K562 (cell line): ENCODE measurements around the gene PSMA5. TPM values are rescaled to one million over a fixed set of nuclear protein-coding genes. Genes with fewer than 3 reads are reported as not detected.

Source experiments
- EHMT2 ChIP-seq: fragments of 450-650 bp; IDR thresholded peaks from 2 replicates; pipeline ENCODE4 v1.6.1; 2018; ENCODE audit warnings: antibody characterized with exemption
- HDAC3 ChIP-seq: fragments of 450-650 bp; IDR thresholded peaks from 2 replicates; pipeline ENCODE4 v1.6.1; 2018; ENCODE audit warnings: borderline replicate concordance, mild to moderate bottlenecking, moderate library complexity; ENCODE audit not compliant: partially characterized antibody
- SRSF9 ChIP-seq: fragments of 200-400 bp; formaldehyde crosslinking; IDR thresholded peaks from 2 replicates; pipeline ENCODE4 v1.6.1; 2017; ENCODE audit warnings: low read depth, low read length, borderline replicate concordance
- TAF15 ChIP-seq: fragments of 200-400 bp; formaldehyde crosslinking; IDR thresholded peaks from 2 replicates; pipeline ENCODE4 v1.6.1; 2017; ENCODE audit warnings: mild to moderate bottlenecking, low read depth, low read length, moderate library complexity
- ZBTB8A ChIP-seq: fragments of 450-650 bp; IDR thresholded peaks from 2 replicates; pipeline ENCODE4 v1.6.1; 2018; ENCODE audit warnings: mild to moderate bottlenecking, moderate library complexity; ENCODE audit not compliant: partially characterized antibody
- ZFP30 ChIP-seq: fragments of 250-450 bp; sonication (Bioruptor Pico); IDR thresholded peaks from 2 replicates; pipeline ENCODE4 v1.8.0; 2022; ENCODE audit warnings: moderate library complexity, mild to moderate bottlenecking, inconsistent platforms, borderline replicate concordance
- ZFPM2 ChIP-seq: fragments of 250-450 bp; sonication (Bioruptor Pico); IDR thresholded peaks from 2 replicates; pipeline ENCODE4 v1.5.1; 2022; ENCODE audit warnings: mild to moderate bottlenecking
- ZNF75A ChIP-seq: fragments of 450-650 bp; formaldehyde crosslinking; IDR thresholded peaks from 2 replicates; pipeline ENCODE4 v1.4.0; 2020; ENCODE audit warnings: mild to moderate bottlenecking
- polyA plus RNA-seq, 8 experiments: library from polyadenylated mRNA; depleted of rRNA in 4 of 8; stranded (reverse) in 5 of 8; unstranded in 3 of 8; fragments of >200 nt; fragmentation: Nextera tagmentation in 2 of 8; fragmentation: Illumina TruSeq in 1 of 8; extraction: Ambion mirVana in 2 of 8; extraction: Trizol in 1 of 8; gene quantifications; 2 replicates each; pipeline versions ENCODE4 v1.2.1 to v1.2.3, GENCODE V29; 2011 to 2014; ENCODE audit warnings: inconsistent platforms in 1 of 8, missing spikeins in 1 of 8
- total RNA-seq, 7 experiments: library from RNA; depleted of rRNA in 6 of 7; stranded (reverse); fragments of >200 nt in 6 of 7; fragmentation: Illumina TruSeq in 2 of 7; extraction: Trizol in 2 of 7; gene quantifications; 2 replicates each; pipeline versions ENCODE4 v1.2.1 to v1.2.3, GENCODE V29; 2011 to 2021; ENCODE audit warnings: low replicate concordance in 1 of 7
- TF ChIP-seq, protein P1 (sequence below), 2 experiments: IDR thresholded peaks in 1 of 2; conservative IDR thresholded peaks in 1 of 2; 2 replicates each; pipeline ENCODE4 v1.6.1; 2016; ENCODE audit warnings: low read depth in 2 of 2, mild to moderate bottlenecking in 1 of 2, missing compliant biosample characterization in 1 of 2, missing genetic modification characterization in 1 of 2, moderate library complexity in 1 of 2
- TF ChIP-seq, protein P2 (sequence below), 2 experiments: fragments of 450-650 bp in 1 of 2; sonication (generic) in 1 of 2; formaldehyde crosslinking in 1 of 2; IDR thresholded peaks; 2 replicates each; pipeline versions ENCODE4 v1.7.1 to v1.9.0; 2016 to 2022; ENCODE audit warnings: inconsistent platforms in 1 of 2, mild to moderate bottlenecking in 1 of 2, missing genetic modification reagents in 1 of 2
- TF ChIP-seq, protein P3 (sequence below): sonication (generic); formaldehyde crosslinking; IDR thresholded peaks from 2 replicates; pipeline ENCODE4 v1.8.0; 2023; ENCODE audit warnings: mild to moderate bottlenecking, missing genetic modification reagents

Gene PSMA5
- total and polyA plus RNA-seq, 9 of the 15 experiments (the other 6 are each of a cell fraction or from before 2014, with no cell fraction given), result 82.6 to 542 (median 287) TPM

DNA sequence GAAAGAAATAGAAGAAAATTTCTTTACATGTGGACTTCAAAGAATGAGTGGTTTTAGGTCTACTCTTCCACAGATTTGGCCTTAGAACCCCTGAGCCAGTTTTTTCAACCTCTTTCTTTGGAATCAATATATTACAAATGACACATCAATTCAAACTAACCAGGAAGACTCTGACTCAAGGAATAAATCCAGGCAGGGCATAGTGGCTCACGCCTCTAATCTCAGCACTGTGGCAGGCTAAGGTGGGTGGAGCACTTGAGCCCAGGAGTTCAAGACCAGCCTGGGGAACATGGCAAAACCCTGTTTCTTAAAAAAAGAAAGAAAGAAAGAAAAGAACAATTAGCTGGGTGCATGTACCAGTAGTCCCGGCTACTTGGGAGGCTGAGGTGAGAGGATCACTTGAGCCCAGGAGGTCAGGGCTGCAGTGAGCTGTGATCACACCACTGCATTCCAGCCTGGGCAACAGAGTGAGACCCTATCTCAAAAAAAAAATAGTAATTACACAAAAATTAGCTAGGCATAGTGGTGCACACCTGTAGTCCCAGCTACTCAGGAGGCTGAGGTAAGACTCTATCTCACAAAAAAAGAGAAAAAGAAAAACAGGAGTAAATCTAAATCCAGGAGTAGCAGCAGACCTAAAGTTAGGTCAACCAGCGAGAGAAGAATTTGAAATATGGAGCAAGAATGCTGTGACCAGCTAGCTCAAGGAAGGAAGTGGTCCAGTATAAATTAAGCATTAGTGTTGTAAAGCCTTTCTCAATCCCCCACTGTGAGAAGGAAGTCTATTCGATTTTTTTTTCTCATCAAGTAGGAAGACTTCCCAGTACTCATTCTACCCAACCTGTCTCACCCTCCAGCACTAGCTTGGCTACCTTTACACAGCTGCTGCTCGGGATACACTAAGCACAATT, 30.4 kb downstream of the PSMA5 start (continued):
- TF ChIP-seq ZBTB8A, result no peak
- TF ChIP-seq, protein P1, sequence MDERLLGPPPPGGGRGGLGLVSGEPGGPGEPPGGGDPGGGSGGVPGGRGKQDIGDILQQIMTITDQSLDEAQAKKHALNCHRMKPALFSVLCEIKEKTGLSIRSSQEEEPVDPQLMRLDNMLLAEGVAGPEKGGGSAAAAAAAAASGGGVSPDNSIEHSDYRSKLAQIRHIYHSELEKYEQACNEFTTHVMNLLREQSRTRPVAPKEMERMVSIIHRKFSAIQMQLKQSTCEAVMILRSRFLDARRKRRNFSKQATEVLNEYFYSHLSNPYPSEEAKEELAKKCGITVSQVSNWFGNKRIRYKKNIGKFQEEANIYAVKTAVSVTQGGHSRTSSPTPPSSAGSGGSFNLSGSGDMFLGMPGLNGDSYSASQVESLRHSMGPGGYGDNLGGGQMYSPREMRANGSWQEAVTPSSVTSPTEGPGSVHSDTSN (CRISPR knock-in tag; IDR thresholded peaks at IDR 0.05; ENCODE audit: low read depth), result no peak
- TF ChIP-seq, protein P1 (tag; conservative IDR thresholded peaks at IDR 0.05; ENCODE audit: low read depth), result 0 out of 2 replicates have a peak, but pooled peaks have one; percentile 4
- TF ChIP-seq, protein P2, sequence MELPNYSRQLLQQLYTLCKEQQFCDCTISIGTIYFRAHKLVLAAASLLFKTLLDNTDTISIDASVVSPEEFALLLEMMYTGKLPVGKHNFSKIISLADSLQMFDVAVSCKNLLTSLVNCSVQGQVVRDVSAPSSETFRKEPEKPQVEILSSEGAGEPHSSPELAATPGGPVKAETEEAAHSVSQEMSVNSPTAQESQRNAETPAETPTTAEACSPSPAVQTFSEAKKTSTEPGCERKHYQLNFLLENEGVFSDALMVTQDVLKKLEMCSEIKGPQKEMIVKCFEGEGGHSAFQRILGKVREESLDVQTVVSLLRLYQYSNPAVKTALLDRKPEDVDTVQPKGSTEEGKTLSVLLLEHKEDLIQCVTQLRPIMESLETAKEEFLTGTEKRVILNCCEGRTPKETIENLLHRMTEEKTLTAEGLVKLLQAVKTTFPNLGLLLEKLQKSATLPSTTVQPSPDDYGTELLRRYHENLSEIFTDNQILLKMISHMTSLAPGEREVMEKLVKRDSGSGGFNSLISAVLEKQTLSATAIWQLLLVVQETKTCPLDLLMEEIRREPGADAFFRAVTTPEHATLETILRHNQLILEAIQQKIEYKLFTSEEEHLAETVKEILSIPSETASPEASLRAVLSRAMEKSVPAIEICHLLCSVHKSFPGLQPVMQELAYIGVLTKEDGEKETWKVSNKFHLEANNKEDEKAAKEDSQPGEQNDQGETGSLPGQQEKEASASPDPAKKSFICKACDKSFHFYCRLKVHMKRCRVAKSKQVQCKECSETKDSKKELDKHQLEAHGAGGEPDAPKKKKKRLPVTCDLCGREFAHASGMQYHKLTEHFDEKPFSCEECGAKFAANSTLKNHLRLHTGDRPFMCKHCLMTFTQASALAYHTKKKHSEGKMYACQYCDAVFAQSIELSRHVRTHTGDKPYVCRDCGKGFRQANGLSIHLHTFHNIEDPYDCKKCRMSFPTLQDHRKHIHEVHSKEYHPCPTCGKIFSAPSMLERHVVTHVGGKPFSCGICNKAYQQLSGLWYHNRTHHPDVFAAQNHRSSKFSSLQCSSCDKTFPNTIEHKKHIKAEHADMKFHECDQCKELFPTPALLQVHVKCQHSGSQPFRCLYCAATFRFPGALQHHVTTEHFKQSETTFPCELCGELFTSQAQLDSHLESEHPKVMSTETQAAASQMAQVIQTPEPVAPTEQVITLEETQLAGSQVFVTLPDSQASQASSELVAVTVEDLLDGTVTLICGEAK (IDR thresholded peaks at IDR 0.05), result no peak
- TF ChIP-seq, protein P2 (CRISPR knock-in tag; IDR thresholded peaks at IDR 0.05), result no peak
- TF ChIP-seq ZFP30 (CRISPR knock-in tag), result no peak
- no peak for TF ChIP-seq HDAC3
- no peak for TF ChIP-seq TAF15
- no peak for TF ChIP-seq SRSF9
- TF ChIP-seq EHMT2, result 0 out of 2 replicates have a peak, but pooled peaks have one; percentile 9
- TF ChIP-seq, protein P3, sequence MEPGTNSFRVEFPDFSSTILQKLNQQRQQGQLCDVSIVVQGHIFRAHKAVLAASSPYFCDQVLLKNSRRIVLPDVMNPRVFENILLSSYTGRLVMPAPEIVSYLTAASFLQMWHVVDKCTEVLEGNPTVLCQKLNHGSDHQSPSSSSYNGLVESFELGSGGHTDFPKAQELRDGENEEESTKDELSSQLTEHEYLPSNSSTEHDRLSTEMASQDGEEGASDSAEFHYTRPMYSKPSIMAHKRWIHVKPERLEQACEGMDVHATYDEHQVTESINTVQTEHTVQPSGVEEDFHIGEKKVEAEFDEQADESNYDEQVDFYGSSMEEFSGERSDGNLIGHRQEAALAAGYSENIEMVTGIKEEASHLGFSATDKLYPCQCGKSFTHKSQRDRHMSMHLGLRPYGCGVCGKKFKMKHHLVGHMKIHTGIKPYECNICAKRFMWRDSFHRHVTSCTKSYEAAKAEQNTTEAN (CRISPR knock-in tag), result no peak
- no peak for TF ChIP-seq ZFPM2
- no peak for TF ChIP-seq ZNF75A (CRISPR knock-in tag)
